ENCODE measurements around the gene PLCE1. TPM values are rescaled to one million over a fixed set of nuclear protein-coding genes. Genes with fewer than 3 reads are reported as not detected.

Gene PLCE1
- total and polyA plus RNA-seq, 2 donors (not counting 1 experiment from before 2014, with no cell fraction given), result 0.33 to 1.2 TPM

DNA sequence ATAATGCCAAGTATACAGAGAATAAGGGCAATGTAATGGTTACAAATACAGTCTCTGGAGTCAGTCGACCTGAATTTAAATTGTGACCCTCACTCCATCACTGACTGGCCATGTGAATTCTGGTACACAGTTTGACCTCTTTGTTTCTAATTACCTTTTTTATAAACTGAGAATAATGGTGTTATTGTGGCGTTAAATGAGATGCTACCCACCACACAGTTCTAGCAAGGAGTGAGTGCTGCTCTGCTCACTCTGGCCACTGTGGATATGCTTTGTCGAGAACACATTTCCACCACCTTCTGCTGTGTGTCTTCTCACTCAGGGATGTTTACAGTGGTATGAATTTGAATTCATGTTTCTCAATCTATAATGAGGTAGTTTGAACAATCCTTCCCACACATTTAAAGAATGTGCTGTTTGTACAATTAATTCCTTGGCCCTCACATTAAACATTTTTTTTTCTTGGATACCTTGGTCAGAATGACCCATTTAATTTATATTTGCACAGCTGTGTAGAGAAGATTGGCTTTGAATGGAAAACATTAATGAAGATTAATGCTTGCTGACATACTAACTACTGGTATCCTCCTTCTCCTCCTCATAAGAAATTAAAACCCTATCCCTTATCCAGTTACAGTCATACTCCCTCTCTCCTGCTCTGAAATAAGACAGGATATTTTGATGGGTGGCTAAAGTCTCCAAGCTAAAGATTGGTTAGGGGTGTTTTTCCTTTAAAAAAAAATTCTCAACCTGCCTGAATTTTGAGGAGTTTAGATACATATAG, 42.4 kb downstream of the PLCE1 start:
- Histone ChIP-seq H4K20me1 (ENCODE audit: control insufficient read depth, extremely low read depth, insufficient read depth, low read length) (no peaks in the 10 kb centered on the region), H3K79me2 (ENCODE audit: control insufficient read depth, insufficient read depth, low read length) (no peaks in the 10 kb centered on the region), H3K4me1 (ENCODE audit: control insufficient read depth, extremely low read depth, insufficient read depth, low read length) (peaks cover 2% of the 10 kb centered on the region), H3K27me3 (ENCODE audit: control insufficient read depth, insufficient read depth, low read length) (no peaks in the 10 kb centered on the region), H3K36me3 (ENCODE audit: control insufficient read depth, insufficient read depth, low read length) (no peaks in the 10 kb centered on the region), H3K27ac (ENCODE audit: insufficient read depth, low read length) (no peak overlapping the region), H3K4me2 (ENCODE audit: extremely low read depth, insufficient read depth, low read length) (no peak overlapping the region), H3K4me3 (replicated peaks in 1 of 4; ENCODE audit: control extremely low read depth in 1 of 4, insufficient read depth in 1 of 4, low read depth in 3 of 4, low read length in 4 of 4) (no peak overlapping the region), H2AFZ (ENCODE audit: low read length) (no peak overlapping the region), H3K9ac (ENCODE audit: insufficient read depth, low read length) (no peak overlapping the region), H3K9me3 (ENCODE audit: control insufficient read depth, insufficient read depth, low read depth, low read length) (no peaks in the 10 kb centered on the region)
- peak in 1 of 2 donors; percentile 70 for DNase-seq (ENCODE audit: low read depth in 2 of 2)
- TF ChIP-seq, protein P1, sequence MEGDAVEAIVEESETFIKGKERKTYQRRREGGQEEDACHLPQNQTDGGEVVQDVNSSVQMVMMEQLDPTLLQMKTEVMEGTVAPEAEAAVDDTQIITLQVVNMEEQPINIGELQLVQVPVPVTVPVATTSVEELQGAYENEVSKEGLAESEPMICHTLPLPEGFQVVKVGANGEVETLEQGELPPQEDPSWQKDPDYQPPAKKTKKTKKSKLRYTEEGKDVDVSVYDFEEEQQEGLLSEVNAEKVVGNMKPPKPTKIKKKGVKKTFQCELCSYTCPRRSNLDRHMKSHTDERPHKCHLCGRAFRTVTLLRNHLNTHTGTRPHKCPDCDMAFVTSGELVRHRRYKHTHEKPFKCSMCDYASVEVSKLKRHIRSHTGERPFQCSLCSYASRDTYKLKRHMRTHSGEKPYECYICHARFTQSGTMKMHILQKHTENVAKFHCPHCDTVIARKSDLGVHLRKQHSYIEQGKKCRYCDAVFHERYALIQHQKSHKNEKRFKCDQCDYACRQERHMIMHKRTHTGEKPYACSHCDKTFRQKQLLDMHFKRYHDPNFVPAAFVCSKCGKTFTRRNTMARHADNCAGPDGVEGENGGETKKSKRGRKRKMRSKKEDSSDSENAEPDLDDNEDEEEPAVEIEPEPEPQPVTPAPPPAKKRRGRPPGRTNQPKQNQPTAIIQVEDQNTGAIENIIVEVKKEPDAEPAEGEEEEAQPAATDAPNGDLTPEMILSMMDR (conservative IDR thresholded peaks at IDR 0.05 in 1 of 2, IDR thresholded peaks at IDR 0.05 in 1 of 2; ENCODE audit: low read depth in 1 of 2, low read length in 2 of 2), result no peak
- TF ChIP-seq EZH2 (IDR thresholded peaks at IDR 0.05; ENCODE audit: low read length, missing control alignments), result no peak

DNA sequence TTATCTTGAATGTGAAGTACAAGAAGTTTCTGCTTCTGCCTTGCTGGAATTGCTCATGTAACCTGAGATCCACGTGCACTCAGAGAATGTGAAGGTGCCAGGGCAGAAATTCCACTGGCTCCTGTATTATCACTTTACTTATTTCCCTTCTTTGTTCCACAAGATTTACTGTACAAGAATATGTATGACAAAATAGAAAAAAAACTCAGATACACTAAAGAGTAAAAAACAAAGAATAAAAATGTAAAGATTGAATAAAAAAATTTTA, 43.0 kb downstream of the PLCE1 start:
- Histone ChIP-seq H3K36me3 (ENCODE audit: control insufficient read depth, insufficient read depth, low read length) (no peaks in the 10 kb centered on the region), H2AFZ (ENCODE audit: low read length) (no peak overlapping the region), H3K4me3 (replicated peaks in 1 of 4; ENCODE audit: control extremely low read depth in 1 of 4, insufficient read depth in 1 of 4, low read depth in 3 of 4, low read length in 4 of 4) (no peak overlapping the region), H3K9me3 (ENCODE audit: control insufficient read depth, insufficient read depth, low read depth, low read length) (no peaks in the 10 kb centered on the region), H3K4me1 (ENCODE audit: control insufficient read depth, extremely low read depth, insufficient read depth, low read length) (peaks cover 2% of the 10 kb centered on the region), H3K27me3 (ENCODE audit: control insufficient read depth, insufficient read depth, low read length) (no peaks in the 10 kb centered on the region), H3K4me2 (ENCODE audit: extremely low read depth, insufficient read depth, low read length) (no peak overlapping the region), H4K20me1 (ENCODE audit: control insufficient read depth, extremely low read depth, insufficient read depth, low read length) (no peaks in the 10 kb centered on the region), H3K27ac (ENCODE audit: insufficient read depth, low read length) (no peak overlapping the region), H3K9ac (ENCODE audit: insufficient read depth, low read length) (no peak overlapping the region), H3K79me2 (ENCODE audit: control insufficient read depth, insufficient read depth, low read length) (no peaks in the 10 kb centered on the region)
- TF ChIP-seq, protein P1 (conservative IDR thresholded peaks at IDR 0.05 in 1 of 2, IDR thresholded peaks at IDR 0.05 in 1 of 2; ENCODE audit: low read depth in 1 of 2, low read length in 2 of 2), result no peak
- TF ChIP-seq EZH2 (IDR thresholded peaks at IDR 0.05; ENCODE audit: low read length, missing control alignments), result no peak
- DNase-seq (ENCODE audit: low read depth in 2 of 2), result peak in 1 of 2 donors; percentile 41

DNA sequence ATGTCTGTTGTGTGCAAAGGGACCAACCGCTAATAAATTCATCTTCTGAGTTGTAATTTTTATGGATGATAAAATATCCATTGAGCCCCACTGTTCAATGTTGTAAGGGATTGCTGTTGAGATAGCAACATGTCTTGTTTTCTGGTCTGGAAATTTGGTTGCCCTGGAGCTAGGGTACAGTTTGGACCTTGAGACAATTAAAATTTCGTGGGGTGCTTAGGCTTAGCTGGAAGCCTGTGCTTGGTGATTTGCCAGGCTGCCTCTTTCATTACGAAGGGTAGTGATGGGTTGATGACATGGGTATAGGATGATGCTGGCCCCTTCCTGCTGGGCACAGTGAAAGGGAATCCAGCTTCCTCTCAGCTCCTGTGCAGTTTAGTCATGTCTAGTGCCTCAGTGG, 43.6 kb downstream of the PLCE1 start:
- no peaks in the 10 kb centered on the region for H3K36me3 ChIP-seq (ENCODE audit: control insufficient read depth, insufficient read depth, low read length)
- no peak overlapping the region for H2AFZ ChIP-seq (ENCODE audit: low read length)
- no peak overlapping the region for H3K4me2 ChIP-seq (ENCODE audit: extremely low read depth, insufficient read depth, low read length)
- no peak overlapping the region for H3K4me3 ChIP-seq (replicated peaks in 1 of 4; ENCODE audit: control extremely low read depth in 1 of 4, insufficient read depth in 1 of 4, low read depth in 3 of 4, low read length in 4 of 4)
- H3K27ac ChIP-seq (ENCODE audit: insufficient read depth, low read length), result no peak overlapping the region
- H3K9ac ChIP-seq (ENCODE audit: insufficient read depth, low read length), result no peak overlapping the region
- H3K9me3 ChIP-seq (ENCODE audit: control insufficient read depth, insufficient read depth, low read depth, low read length), result no peaks in the 10 kb centered on the region
- no peak for DNase-seq (ENCODE audit: low read depth in 2 of 2)
- H3K79me2 ChIP-seq (ENCODE audit: control insufficient read depth, insufficient read depth, low read length), result no peaks in the 10 kb centered on the region
- no peaks in the 10 kb centered on the region for H3K27me3 ChIP-seq (ENCODE audit: control insufficient read depth, insufficient read depth, low read length)
- H3K4me1 ChIP-seq (ENCODE audit: control insufficient read depth, extremely low read depth, insufficient read depth, low read length), result peaks cover 2% of the 10 kb centered on the region
- TF ChIP-seq, protein P1 (conservative IDR thresholded peaks at IDR 0.05 in 1 of 2, IDR thresholded peaks at IDR 0.05 in 1 of 2; ENCODE audit: low read depth in 1 of 2, low read length in 2 of 2), result no peak
- no peak for TF ChIP-seq EZH2 (IDR thresholded peaks at IDR 0.05; ENCODE audit: low read length, missing control alignments)
- H4K20me1 ChIP-seq (ENCODE audit: control insufficient read depth, extremely low read depth, insufficient read depth, low read length), result no peaks in the 10 kb centered on the region
